OCI-LY1 (cell line): ENCODE results near the gene FADS6.

ENCODE experiments used
- CTCF ChIP-seq: fragments of 200-600 bp; sonication (generic), shearing (Covaris generic); IDR thresholded peaks from 2 replicates; pipeline ENCODE4 v1.5.1; 2017; ENCODE audit warnings: mild to moderate bottlenecking, antibody characterized with exemption, low read length, moderate library complexity, mixed read lengths
- EZH2 ChIP-seq: fragments of 200-600 bp; sonication (generic), shearing (Covaris generic); IDR thresholded peaks from 2 replicates; pipeline ENCODE4 v1.8.0; 2017; ENCODE audit warnings: borderline replicate concordance, mixed run types, mild to moderate bottlenecking, antibody characterized with exemption, low read length, moderate library complexity, mixed read lengths

GRCh38 chr17:74838274-74838673, 55.2 kb downstream of the FADS6 start:
- TF ChIP-seq CTCF: no peak
- TF ChIP-seq EZH2: no peak
